ENCODE results near the gene MFAP5. TPM values are rescaled to one million over a fixed set of nuclear protein-coding genes. Genes with fewer than 3 reads are reported as not detected.
"Not testable (repeated sequence)": the region's sequence is repeated elsewhere in the genome, so short reads cannot be mapped to it uniquely, and the experiment has no call there.

The MFAP5 gene
- total RNA-seq, 1 experiment from 2014 or later, result not detected

DNA sequence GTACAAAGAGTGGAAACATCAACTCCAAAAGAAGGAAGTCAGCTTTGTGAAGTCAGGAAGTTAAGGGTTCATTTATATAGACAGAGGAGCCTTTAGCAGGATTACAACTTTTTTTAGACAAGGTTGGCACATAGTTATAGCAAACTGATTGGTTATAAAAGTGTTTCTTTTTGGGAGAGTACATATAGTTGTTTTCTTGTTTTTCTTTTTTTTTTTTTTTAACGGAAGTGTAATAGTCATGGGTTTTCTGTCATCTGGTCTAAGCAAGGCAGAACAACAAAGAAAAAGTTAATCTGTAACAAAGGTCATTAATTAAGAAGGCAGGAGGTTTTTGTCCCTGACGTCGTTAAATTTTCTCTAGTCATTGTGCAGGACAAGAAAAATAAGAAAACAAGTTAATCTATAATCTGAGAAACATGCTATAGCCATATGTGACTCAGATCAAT lies 13.0 kb upstream of the MFAP5 start:
- no peak for DNase-seq (ENCODE audit: low spot score)

- no peak for DNase-seq (ENCODE audit: low spot score)
These were observed 9.8 kb upstream of the MFAP5 start for GRCh38 chr12:8672381-8672780.

DNA sequence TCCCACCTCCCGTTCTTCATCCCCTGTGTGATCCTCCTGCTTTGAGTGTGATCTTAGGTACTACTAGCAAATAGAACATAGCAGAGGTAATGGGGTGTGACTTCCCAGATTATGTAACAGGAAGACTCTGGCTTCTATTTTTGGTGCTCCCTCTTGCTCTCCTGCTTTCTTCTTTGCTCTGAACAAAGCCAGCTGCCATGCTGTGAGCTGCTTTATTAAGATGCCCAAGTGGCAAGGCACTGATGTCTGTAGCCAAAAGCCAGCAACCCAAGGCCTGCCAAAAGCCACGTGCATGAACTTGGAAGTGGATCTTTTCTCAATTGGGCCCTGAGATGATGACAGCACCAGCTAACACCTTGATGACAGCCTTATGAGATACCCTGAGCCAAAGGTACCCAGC lies 5.8 kb upstream of the MFAP5 start:
- DNase-seq (ENCODE audit: low spot score), result no peak

GRCh38 chr12:8667270-8667669 lies 4.6 kb upstream of the MFAP5 start:
- DNase-seq (ENCODE audit: low spot score), result no peak

DNA sequence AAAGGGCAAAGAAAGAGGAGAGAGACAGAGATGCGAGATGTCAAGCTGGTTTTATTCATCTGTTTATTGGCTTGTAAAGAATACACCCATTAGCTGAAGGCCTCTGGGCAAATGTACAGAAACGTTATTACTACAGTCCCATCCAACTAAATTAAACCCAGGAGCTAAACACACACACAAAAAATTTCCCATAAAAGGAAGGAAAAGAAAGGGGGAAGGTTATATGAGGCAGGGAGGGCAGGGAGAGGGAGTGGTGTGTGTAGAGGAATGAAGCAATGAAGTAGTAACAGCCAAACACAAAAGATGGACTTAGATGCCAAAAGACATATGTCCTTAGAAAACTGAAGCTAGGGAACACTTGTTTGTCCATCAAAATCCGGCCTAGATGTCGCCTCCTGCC lies 3.1 kb upstream of the MFAP5 start:
- no peak for DNase-seq (ENCODE audit: low spot score)

- no peak for DNase-seq (ENCODE audit: low spot score)
These were observed 1.7 kb upstream of the MFAP5 start for GRCh38 chr12:8664228-8664913.

- DNase-seq (ENCODE audit: low spot score), result no peak
These were observed 875 bp downstream of the MFAP5 start for GRCh38 chr12:8661751-8662150.

DNA sequence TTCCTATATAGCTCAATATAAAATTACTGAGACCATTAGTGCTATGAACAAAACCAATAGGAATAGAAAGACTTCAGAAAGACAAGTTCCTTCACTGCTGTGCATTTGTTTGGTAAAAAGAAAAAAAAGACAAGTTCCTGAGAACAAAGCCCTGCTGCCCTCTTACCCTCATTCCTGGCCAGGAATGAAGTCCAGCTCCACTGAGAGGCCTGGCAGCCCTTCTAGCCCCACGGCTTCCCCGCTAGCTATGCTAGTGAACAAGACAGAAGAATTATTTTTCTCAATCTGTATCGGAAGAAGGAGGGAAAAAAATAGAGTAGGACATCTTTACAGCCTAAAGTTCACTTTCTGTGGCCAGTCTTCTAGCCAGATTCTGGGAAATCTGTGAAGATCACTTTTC lies 1.6 kb downstream of the MFAP5 start:
- DNase-seq (ENCODE audit: low spot score), result no peak

GRCh38 chr12:8658346-8658745 lies 4.3 kb downstream of the MFAP5 start:
- no peak for DNase-seq (ENCODE audit: low spot score)

GRCh38 chr12:8655421-8655820 lies 7.2 kb downstream of the MFAP5 start:
- DNase-seq (ENCODE audit: low spot score), result no peak

GRCh38 chr12:8648576-8649205 lies 13.9 kb downstream of the MFAP5 start:
- no peak for DNase-seq (ENCODE audit: low spot score)

DNA sequence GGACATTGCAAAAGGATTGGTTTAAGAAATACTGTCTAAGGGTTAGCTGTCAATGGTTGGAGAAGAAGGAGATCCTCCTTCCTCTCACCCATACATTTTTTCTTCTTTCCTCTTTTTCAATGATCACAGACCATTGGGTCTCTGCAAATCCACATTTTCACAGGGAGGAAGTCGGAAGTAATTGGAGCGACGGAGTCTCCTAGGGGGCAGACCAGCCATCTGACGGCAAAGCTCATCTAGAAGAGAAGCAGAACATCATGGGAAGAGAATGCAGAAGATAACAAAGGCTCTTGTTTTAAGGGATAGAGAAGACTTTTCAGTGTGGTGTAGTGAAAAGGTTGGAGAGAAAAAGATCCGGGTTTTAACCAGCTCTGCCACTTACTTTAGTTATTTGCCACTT lies 14.7 kb downstream of the MFAP5 start:
- no peak for DNase-seq (ENCODE audit: low spot score)

DNA sequence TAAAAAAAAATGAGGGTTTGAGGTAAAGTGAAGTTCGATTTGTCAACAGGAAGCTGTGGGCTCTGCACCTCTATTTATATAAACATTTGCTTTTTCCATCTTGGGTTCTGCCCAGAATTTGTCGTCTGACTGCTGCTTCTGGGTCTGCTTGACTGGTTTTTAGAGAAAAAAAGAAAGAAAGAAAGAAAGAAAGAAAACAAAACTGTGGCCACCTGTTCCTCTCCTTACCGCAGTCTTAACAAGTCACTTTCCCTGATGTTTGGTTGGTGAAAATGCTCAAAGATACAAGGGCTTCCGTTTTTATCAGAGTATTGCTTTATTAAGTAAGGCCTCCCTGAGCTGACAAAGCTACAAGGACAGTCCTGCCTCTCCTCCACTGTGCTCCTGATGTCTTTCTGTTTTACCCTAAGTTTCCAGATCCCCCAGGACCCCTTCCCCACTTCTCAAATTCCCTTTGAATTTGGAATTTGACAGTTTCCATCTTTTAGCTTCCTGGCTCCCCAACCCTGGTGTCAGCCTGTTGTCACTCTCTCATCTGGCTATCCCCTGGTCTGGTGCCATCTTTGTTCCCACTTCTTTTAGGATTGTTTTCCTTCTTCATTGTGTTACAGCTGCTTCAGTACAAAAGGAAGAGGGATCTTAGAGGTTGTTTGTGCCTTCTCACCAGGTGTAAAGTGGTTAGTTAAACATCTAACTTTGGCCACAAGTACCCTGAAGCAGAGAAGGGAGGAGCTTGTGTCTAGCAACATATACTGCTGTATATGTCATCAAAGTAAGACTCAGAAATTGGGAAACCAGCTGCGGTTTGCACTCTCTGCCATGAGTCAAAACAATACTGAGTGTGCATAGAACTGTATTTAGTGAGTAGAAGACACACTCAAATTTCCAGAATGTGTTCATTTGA lies 18.0 kb downstream of the MFAP5 start:
- DNase-seq (ENCODE audit: low spot score), result no peak

GRCh38 chr12:8642775-8643174 lies 19.9 kb downstream of the MFAP5 start:
- no peak for DNase-seq (ENCODE audit: low spot score)

- no peak for DNase-seq (ENCODE audit: low spot score)
These were observed 22.7 kb downstream of the MFAP5 start for GRCh38 chr12:8639936-8640335.

DNA sequence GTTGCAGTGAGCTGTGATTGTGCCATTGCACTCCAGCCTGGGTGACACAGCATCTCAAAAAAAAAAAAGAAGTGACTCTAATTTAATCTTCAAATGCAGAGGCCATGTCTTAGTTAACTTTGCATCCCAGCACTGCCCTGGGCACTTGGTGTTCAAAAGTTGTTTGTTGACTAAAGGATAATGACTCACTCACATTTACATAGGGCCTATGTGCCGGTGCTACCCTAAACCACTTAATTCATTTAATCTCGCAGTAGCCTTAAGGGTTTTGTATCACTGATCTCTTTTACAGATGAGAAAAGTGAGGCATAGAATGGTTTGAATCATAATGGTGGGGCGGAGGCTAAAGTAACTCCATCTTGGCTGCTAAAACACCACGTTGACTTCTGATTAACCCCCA lies 23.7 kb downstream of the MFAP5 start:
- DNase-seq (ENCODE audit: low spot score), result no peak

DNA sequence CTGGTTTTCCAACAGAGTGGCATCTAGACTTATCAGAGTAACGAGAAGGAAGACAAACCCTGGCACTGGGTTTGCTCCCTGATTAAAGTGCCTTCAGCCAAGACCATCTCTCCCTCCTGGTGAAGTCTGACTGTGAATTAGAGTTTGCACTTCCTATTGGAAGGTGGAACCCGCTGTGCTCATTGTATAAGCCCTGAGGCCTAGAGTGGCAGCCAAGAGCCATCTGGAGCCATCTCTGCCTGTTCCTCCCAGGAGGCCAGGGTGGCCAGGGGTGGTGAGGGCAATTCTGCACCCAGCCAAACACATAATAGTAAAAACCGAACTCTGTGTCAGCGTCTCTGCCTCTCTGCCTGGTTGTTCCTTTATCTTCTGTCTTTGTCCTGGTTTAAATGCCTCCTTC lies 25.0 kb downstream of the MFAP5 start:
- DNase-seq (ENCODE audit: low spot score), result no peak

- DNase-seq (ENCODE audit: low spot score), result no peak
These were observed 25.4 kb downstream of the MFAP5 start for GRCh38 chr12:8637244-8637643.

DNA sequence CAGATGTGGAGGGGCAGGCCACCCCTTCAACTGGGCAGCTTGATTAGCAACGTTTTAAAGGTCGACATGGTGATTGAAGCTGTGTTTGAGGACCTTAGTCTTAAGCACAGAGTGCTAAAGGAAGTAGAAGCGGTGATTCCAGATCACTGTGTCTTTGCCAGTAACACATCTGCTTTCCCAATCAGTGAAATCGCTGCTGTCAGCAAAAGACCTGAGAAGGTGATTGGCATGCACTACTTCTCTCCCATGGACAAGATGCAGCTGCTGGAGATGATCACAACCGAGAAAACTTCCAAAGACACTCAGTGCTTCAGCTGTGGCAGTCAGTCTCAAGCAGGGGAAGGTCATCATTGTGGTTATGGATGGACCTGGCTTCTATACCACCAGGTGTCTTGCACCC lies 26.0 kb downstream of the MFAP5 start:
- no peak for DNase-seq (ENCODE audit: low spot score)

- not testable (repeated sequence) for DNase-seq (ENCODE audit: low spot score)
These were observed 26.6 kb downstream of the MFAP5 start for GRCh38 chr12:8636007-8636346.

DNA sequence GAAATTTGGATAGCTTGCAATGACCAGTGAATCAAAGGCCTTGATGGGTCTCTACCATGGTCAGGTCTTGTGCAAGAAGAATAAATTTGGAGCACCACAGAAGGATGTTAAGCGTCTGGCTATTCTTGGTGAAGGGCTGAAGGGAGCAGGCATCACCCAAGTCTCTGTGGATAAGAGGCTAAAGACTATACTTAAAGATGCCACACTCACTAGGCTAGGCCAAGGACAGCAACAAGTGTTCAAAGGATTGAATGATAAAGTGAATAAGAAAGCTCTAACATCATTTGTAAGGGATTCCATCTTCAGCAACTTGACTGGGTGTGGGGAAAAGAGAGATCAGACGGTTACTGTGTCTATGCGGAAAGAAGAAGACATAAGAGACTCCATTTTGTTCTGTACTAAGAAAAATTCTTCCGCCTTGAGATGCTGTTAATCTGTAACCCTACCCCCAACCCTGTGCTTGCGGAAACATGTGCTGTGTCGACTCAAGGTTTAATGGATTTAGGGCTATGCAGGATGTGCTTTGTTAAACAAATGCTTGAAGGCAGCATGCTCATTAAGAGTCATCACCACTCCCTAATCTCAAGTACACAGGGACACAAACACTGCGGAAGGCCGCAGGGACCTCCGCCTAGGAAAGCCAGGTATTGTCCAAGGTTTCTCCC lies 27.2 kb downstream of the MFAP5 start:
- not testable (repeated sequence) for DNase-seq (ENCODE audit: low spot score)

GRCh38 chr12:8630131-8630530 lies 32.5 kb downstream of the MFAP5 start:
- DNase-seq (ENCODE audit: low spot score), result no peak

Measured in HT-29 (cell line).